HEK293 (cell line): ENCODE data around the gene ZNF84.
A peak's percentile ranks its signal among the peaks of the same experiment; 100 is the strongest.

Experiments used
- CTCF ChIA-PET: fragments of 350-600 bp; formaldehyde crosslinking; extraction: SDS; loops from one replicate; lab custom pipeline; 2021; ENCODE audit warnings: antibody characterized with exemption; lab: Yijun Ruan, JAX
- POLR2A ChIA-PET: fragments of 300-600 bp; formaldehyde crosslinking; extraction: SDS; loops from one replicate; lab custom pipeline; 2020; ENCODE audit warnings: antibody characterized with exemption, inconsistent platforms; lab: Yijun Ruan, JAX
- H3K27ac ChIP-seq: fragments of 200-500 bp; sonication (Bioruptor generic); 2 replicates; pipeline ENCODE4 v1.5.1; 2014; ENCODE audit warnings: low read depth, low read length, control low read depth, inconsistent platforms; ENCODE audit errors: extremely low read depth
- H3K36me3 ChIP-seq, 2 experiments: fragments of 200-500 bp in 1 of 2; sonication (Bioruptor generic) in 1 of 2; 1 replicate in 1 of 2; 2 replicates in 1 of 2; pipeline ENCODE4 v1.5.1; 2014 to 2017; ENCODE audit warnings: inconsistent platforms in 2 of 2, low read length in 2 of 2; ENCODE audit not compliant: control insufficient read depth in 2 of 2, insufficient read depth in 1 of 2
- H3K4me1 ChIP-seq: fragments of 200-500 bp; sonication (Bioruptor generic); 2 replicates; pipeline ENCODE4 v1.5.1; 2014; ENCODE audit warnings: mild to moderate bottlenecking, low read length, inconsistent platforms; ENCODE audit not compliant: control insufficient read depth, insufficient read depth
- H3K4me3 ChIP-seq: 2 replicates; pipeline ENCODE4 v1.5.1; 2011; ENCODE audit warnings: low read depth, mild to moderate bottlenecking, control low read depth, low read length, moderate library complexity
- H3K9me3 ChIP-seq: fragments of 200-500 bp; sonication (Bioruptor generic); 2 replicates; pipeline ENCODE4 v1.5.1; 2014; ENCODE audit warnings: low read depth, low read length, inconsistent platforms; ENCODE audit not compliant: control insufficient read depth, insufficient read depth
- MZF1 ChIP-seq: fragments of 450-650 bp; formaldehyde crosslinking; IDR thresholded peaks from 2 replicates; pipeline ENCODE4 v1.5.1; 2017; ENCODE audit warnings: missing biosample characterization, missing genetic modification characterization, borderline replicate concordance
- PRDM4 ChIP-seq: fragments of 450-650 bp; formaldehyde crosslinking; IDR thresholded peaks from 2 replicates; pipeline ENCODE4 v1.5.1; 2017; ENCODE audit warnings: missing biosample characterization, missing genetic modification characterization
- YY1 ChIP-seq: fragments of 450-650 bp; formaldehyde crosslinking; IDR thresholded peaks from 2 replicates; pipeline ENCODE4 v1.5.1; 2018; ENCODE audit warnings: missing biosample characterization, missing genetic modification characterization
- ZNF121 ChIP-seq: fragments of 450-650 bp; formaldehyde crosslinking; IDR thresholded peaks from 2 replicates; pipeline ENCODE4 v1.5.1; 2016; ENCODE audit warnings: missing biosample characterization, missing genetic modification characterization
- ZNF248 ChIP-seq: fragments of 450-650 bp; formaldehyde crosslinking; IDR thresholded peaks from 2 replicates; pipeline ENCODE4 v1.5.1; 2017; ENCODE audit warnings: missing biosample characterization, missing genetic modification characterization
- ZNF280D ChIP-seq: fragments of 450-650 bp; formaldehyde crosslinking; IDR thresholded peaks from 2 replicates; pipeline ENCODE4 v1.5.1; 2016; ENCODE audit warnings: missing biosample characterization, missing genetic modification characterization
- ZNF335 ChIP-seq: fragments of 450-650 bp; formaldehyde crosslinking; conservative IDR thresholded peaks from 2 replicates; pipeline ENCODE4 v1.5.1; 2016; ENCODE audit warnings: missing biosample characterization, missing genetic modification characterization
- ZNF394 ChIP-seq: fragments of 450-650 bp; formaldehyde crosslinking; IDR thresholded peaks from 2 replicates; pipeline ENCODE4 v1.5.1; 2016; ENCODE audit warnings: missing biosample characterization, missing genetic modification characterization, mild to moderate bottlenecking, moderate library complexity, borderline replicate concordance
- ZNF610 ChIP-seq: fragments of 450-650 bp; formaldehyde crosslinking; IDR thresholded peaks from 2 replicates; pipeline ENCODE4 v1.5.1; 2016; ENCODE audit warnings: missing biosample characterization, missing genetic modification characterization, borderline replicate concordance
- ZNF843 ChIP-seq: fragments of 450-650 bp; formaldehyde crosslinking; IDR thresholded peaks from 2 replicates; pipeline ENCODE4 v1.5.1; 2016; ENCODE audit warnings: missing biosample characterization, missing genetic modification characterization
- TF ChIP-seq, protein P1 (sequence below): fragments of 450-650 bp; formaldehyde crosslinking; IDR thresholded peaks from 2 replicates; pipeline ENCODE4 v1.5.1; 2016; ENCODE audit warnings: missing biosample characterization, missing genetic modification characterization
- TF ChIP-seq, protein P2 (sequence below): fragments of 450-650 bp; formaldehyde crosslinking; IDR thresholded peaks from 2 replicates; pipeline ENCODE4 v1.5.1; 2016; ENCODE audit warnings: missing biosample characterization, missing genetic modification characterization

The ZNF84 gene

DNA sequence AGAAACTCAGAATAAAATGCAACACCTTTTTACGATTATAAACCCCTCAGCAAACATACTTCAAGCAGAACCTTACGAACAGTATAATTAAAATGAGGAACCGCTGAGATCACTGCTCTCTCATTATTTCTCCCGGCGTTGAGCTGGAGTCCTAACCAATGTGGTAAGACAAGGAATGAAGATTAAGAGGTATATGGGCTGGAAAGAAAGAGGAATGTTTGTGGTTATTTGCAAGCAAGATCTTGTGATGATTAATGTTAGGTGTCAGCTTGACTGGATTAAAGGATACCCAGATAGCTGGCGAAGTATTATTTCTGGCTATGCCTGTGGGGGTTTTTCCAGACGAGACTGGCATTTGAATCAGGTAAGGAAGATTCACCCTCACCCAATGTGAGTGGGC lies 10.3 kb upstream of the ZNF84 start (continued):
- TF ChIP-seq PRDM4 (tag by site-specific recombination) (no peak), ZNF610 (tag by site-specific recombination) (no peak)

DNA sequence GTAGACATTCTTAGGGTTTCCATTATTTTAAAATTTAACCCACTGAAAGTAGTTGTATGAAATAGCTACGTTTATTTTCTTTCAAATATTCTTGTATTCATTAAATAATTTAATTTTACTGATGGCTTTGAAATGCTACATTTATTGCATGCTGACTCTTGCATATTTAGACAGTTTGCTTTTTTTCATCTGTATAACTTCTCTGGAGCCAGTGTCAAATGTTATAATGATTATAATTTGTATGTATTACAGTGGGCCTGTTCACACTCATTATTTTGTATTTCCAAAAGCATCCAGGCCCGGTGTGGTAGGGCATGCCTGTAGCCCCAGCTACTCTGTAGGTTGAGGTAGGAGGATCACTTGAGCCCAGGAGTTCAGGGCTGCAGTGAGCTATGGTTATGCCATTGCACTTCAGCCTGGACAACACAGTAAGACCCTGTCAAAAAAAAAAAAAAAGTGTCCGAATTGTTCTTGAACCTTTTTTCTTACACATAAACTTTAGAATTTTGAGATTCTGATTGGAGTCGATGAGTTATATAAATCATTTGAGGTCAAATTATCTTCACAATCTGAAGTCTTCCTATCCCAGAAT lies 905 bp downstream of the ZNF84 start:
- H3K36me3 ChIP-seq: peaks cover 10 to 39% of the 10 kb centered on the region in 2 experiments
- H3K4me1 ChIP-seq: no peaks in the 10 kb centered on the region
- ChIA-PET POLR2A (interaction anchor here (0.7 to 1.5 kb wide), 3 partner anchors 45 to 52 kb away, joined by 3 to 6 read pairs (median 3); partner anchors contain the start of gene ZNF26), CTCF (no interaction called here)
- H3K27ac ChIP-seq: peak overlapping the region; percentile 96
- H3K9me3 ChIP-seq: no peaks in the 10 kb centered on the region; the same call in none of the 2 replicates
- TF ChIP-seq, protein P1, sequence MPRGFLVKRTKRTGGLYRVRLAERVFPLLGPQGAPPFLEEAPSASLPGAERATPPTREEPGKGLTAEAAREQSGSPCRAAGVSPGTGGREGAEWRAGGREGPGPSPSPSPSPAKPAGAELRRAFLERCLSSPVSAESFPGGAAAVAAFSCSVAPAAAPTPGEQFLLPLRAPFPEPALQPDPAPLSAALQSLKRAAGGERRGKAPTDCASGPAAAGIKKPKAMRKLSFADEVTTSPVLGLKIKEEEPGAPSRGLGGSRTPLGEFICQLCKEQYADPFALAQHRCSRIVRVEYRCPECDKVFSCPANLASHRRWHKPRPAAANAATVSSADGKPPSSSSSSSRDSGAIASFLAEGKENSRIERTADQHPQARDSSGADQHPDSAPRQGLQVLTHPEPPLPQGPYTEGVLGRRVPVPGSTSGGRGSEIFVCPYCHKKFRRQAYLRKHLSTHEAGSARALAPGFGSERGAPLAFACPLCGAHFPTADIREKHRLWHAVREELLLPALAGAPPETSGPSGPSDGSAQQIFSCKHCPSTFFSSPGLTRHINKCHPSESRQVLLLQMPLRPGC (tag by site-specific recombination): no peak
- TF ChIP-seq, protein P2, sequence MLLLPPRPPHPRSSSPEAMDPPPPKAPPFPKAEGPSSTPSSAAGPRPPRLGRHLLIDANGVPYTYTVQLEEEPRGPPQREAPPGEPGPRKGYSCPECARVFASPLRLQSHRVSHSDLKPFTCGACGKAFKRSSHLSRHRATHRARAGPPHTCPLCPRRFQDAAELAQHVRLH (tag by site-specific recombination): no peak
- TF ChIP-seq ZNF394 (0 out of 2 replicates have a peak, but pooled peaks have one; percentile 18), ZNF121 (tag by site-specific recombination) (peak; percentile 85), ZNF335 (tag by site-specific recombination) (0 out of 2 replicates have a peak, but pooled peaks have one; percentile 7), ZNF280D (0 out of 2 replicates have a peak, but pooled peaks have one; percentile 13)
- H3K4me3 ChIP-seq: peak overlapping the region; percentile 75

- no peak overlapping the region for H3K27ac ChIP-seq
- H3K9me3 ChIP-seq: peaks cover 9% of the 10 kb centered on the region
- peaks cover 59 to 98% of the 10 kb centered on the region in 2 experiments for H3K36me3 ChIP-seq
- TF ChIP-seq ZNF843 (no peak), YY1 (no peak), ZNF248 (tag by site-specific recombination) (no peak), MZF1 (tag by site-specific recombination) (no peak)
- no peak overlapping the region for H3K4me3 ChIP-seq
- H3K4me1 ChIP-seq: no peaks in the 10 kb centered on the region
- CTCF ChIA-PET: no interaction called here
- POLR2A ChIA-PET: no interaction called here
Measured at GRCh38 chr12:133046698-133047097, 9.4 kb downstream of the ZNF84 start.
